Loucy (cell line): ENCODE measurements around the gene GPSM3.

Source experiments
- EZH2phosphoT487 ChIP-seq: fragments of 200-600 bp; IDR thresholded peaks from 2 replicates; pipeline ENCODE4 v1.6.1; 2018; ENCODE audit warnings: antibody characterized with exemption, mild to moderate bottlenecking, moderate library complexity, borderline replicate concordance
- TF ChIP-seq, protein P1 (sequence below): fragments of 200-600 bp; sonication (generic); conservative IDR thresholded peaks from 2 replicates; pipeline ENCODE4 v1.5.1; 2014; ENCODE audit warnings: mild to moderate bottlenecking, antibody characterized with exemption, low read length

GRCh38 chr6:32187009-32187709, 5.3 kb downstream of the GPSM3 start:
- TF ChIP-seq, protein P1, sequence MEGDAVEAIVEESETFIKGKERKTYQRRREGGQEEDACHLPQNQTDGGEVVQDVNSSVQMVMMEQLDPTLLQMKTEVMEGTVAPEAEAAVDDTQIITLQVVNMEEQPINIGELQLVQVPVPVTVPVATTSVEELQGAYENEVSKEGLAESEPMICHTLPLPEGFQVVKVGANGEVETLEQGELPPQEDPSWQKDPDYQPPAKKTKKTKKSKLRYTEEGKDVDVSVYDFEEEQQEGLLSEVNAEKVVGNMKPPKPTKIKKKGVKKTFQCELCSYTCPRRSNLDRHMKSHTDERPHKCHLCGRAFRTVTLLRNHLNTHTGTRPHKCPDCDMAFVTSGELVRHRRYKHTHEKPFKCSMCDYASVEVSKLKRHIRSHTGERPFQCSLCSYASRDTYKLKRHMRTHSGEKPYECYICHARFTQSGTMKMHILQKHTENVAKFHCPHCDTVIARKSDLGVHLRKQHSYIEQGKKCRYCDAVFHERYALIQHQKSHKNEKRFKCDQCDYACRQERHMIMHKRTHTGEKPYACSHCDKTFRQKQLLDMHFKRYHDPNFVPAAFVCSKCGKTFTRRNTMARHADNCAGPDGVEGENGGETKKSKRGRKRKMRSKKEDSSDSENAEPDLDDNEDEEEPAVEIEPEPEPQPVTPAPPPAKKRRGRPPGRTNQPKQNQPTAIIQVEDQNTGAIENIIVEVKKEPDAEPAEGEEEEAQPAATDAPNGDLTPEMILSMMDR: no peak
- TF ChIP-seq EZH2phosphoT487: no peak
